GM18519 (cell line): Measurements from ENCODE around the gene TBCK.
"Not testable (repeated sequence)": the region's sequence is repeated elsewhere in the genome, so short reads cannot be mapped to it uniquely, and the experiment has no call there.

Experiments used
- ATAC-seq: cut with Tn5 transposase; IDR thresholded peaks from one replicate; pipeline ENCODE4 v1.9.1; 2021; ENCODE audit warnings: mild to moderate bottlenecking, moderate library complexity; ENCODE audit not compliant: unreplicated experiment, low FRiP score

Gene TBCK

DNA sequence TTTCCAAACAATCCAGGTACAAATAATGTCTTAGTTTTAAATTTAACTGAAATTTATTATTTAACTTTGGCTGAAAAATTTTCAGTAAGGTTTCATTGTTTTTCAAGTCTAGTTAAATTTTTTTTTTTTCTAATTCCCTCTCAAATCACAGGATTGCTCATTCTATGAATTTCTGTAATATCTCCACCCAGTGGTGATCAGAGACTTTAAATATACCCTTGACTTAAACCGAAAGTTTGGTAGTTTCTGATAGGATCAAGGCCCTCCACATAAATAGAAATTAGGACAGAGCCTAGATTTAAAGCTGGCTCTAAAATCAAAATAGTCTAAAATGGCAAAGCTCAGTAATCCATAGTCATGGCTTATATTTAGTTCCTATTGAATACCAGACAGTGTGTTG lies 175.4 kb downstream of the TBCK start:
- no peak for ATAC-seq

GRCh38 chr4:106136777-106137331 lies 179.2 kb downstream of the TBCK start:
- no peak for ATAC-seq

DNA sequence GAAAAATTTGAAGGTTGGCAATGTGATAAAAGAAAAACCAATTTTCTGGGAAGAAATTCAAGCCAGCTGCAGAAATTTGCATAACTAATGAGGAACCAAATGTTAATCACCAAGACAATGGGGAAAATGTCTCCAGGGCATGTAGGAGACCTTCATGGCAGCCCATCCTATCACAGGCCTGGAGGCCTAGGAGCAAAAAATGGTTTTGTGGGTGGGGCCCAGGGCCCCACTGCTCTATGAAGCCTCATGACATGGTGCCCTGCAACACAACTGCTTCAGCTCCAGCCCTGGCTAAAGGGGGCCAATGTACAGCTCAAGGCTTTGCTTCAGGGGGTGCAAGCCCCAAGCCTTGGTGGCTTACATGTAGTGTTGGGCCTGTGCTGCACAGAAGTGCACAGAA lies 184.0 kb downstream of the TBCK start:
- no peak for ATAC-seq

GRCh38 chr4:106126062-106126461 lies 189.9 kb downstream of the TBCK start:
- peak; percentile 51 for ATAC-seq

GRCh38 chr4:106119949-106120555 lies 196.0 kb downstream of the TBCK start:
- ATAC-seq: not testable (repeated sequence)

DNA sequence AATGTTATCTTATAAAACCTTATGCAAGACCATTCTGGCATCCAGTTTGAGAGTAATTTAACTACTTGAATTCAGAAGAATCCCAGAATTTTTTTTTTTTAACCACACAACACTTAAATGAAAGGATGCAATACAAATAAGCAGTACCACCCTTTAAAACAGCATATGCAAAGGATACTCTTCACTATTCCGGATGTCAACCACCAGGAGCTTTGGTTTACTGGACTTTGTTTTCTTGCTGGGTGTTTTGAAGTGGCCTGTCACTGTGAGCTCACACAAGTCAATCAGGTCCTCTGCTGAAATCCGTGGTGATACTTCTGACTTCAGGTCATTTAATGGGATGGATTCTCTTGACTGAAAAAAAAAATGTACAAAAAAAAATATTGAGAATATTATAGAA lies 200.0 kb downstream of the TBCK start:
- no peak for ATAC-seq

GRCh38 chr4:106114270-106114669 lies 201.7 kb downstream of the TBCK start:
- ATAC-seq: no peak

- ATAC-seq: not testable (repeated sequence)
Measured at GRCh38 chr4:106111778-106112469, 204.1 kb downstream of the TBCK start.

GRCh38 chr4:106109929-106110328 lies 206.1 kb downstream of the TBCK start:
- no peak for ATAC-seq

DNA sequence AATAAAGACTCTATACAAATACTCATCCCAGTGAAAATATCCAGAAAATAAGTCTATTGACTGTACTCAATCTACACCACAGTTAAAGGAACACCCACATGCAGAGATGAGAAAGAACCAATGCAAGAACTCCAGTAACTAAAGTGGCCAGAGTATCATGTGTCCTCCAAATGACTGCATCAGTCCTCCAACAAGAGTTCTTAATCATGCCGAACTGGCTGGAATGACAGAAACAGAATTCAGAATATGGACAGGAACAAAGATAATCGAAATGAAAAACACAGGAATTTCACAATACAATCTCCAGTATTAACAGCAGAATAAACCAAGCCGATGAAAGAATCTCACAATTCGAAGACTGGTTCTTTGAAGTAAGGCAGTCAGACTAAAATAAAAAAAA lies 210.3 kb downstream of the TBCK start:
- ATAC-seq: no peak

GRCh38 chr4:106104276-106104675 lies 211.7 kb downstream of the TBCK start:
- ATAC-seq: no peak

DNA sequence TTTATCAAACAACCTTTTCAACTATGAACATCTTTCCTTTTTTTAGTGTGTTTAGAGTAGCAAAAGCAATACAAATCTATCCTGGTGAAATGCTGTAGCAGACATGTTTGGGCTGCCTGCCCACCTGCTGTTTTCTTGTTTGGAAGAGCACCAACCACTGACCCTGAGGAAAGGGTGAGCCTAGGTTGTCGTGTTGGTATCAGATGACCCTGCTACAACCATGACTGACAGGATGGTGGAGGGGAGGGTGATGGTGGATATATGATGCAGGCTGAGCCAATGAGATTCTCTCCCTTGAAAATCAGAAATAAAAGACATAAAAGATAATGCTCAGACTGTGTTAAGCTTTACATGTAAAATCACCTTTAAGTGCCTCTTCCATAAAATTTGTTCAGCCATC lies 219.6 kb downstream of the TBCK start:
- no peak for ATAC-seq

DNA sequence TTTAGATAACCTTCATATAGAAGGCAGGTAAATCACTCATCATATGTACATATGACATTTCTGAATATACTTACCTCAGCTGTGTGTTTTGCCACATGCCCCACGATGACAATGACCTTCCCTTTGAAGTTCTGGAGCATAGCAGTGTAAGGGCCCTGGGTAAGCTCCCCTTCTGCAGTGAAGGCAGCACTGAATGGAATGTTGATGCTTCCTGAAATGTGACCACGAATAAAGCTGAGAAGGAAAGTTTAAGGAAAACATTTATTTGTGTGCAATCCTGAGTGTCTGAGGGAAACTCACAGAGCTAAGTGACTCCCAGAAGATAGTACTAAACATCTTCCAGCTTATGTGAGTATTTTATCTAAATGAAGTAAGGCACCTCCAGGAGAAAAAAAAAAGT lies 220.6 kb downstream of the TBCK start:
- no peak for ATAC-seq

- no peak for ATAC-seq
Measured at GRCh38 chr4:106092361-106093040, 223.5 kb downstream of the TBCK start.

GRCh38 chr4:106090826-106091225 lies 225.2 kb downstream of the TBCK start:
- no peak for ATAC-seq

- ATAC-seq: no peak
Measured at GRCh38 chr4:106083065-106083464, 232.9 kb downstream of the TBCK start.

DNA sequence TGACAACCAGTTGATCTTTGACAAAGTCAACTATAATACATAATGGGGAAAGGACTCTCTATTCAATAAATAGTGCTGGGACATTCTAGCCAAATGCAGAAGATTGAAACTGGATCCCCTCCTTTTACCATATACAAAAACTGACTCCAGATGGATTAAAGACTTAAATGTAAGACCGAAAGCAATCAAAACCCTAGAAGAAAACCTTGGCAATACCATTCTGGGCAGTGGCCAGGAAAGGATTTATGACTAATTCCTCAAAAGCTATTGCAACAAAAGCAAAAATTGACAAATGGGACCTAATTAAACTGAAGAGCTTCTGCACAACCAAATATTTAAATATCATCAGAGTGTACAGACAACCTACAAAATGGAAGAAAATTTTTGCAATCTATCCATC lies 235.6 kb downstream of the TBCK start:
- no peak for ATAC-seq

- no peak for ATAC-seq
Measured at GRCh38 chr4:106079616-106080015, 236.4 kb downstream of the TBCK start.

GRCh38 chr4:106065018-106065417 lies 251.0 kb downstream of the TBCK start:
- no peak for ATAC-seq

DNA sequence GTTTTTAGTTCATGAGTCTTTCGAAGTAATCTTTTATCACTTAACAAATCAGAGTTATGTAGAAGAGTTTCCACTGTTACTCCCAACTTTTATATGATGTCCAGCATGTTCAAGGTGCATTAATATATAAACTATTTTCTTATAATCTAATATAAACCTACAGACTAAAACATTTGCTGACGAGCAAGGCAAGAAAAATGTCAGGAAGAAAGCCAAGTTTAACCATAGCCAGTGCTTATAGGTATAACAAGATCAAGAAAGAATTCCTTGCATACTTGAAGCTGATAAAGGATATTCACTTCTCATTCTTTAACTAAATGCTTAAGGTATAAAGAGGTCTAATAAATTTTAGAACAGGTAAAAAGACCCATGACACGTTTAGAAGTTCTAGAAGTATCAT lies 253.0 kb downstream of the TBCK start:
- no peak for ATAC-seq

DNA sequence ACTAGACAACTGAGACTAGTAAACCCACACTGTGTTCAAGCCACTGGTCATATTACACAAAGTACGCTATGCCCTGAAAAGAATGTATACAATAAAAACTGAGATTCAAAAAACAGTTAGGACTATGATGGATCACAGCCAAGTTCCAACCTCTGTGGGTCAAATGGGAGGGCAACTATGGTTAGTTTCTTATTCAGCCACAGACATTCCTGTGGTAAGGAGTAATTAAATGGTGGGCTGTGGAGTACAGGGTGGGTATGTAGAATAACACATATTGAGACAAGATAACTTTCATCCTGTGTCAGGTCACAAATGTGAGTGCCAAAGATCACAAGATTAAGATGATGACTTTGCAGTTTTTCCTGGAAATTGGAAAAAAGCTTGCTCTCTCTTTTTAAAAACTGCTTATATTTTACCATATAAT lies 253.5 kb downstream of the TBCK start:
- no peak for ATAC-seq

DNA sequence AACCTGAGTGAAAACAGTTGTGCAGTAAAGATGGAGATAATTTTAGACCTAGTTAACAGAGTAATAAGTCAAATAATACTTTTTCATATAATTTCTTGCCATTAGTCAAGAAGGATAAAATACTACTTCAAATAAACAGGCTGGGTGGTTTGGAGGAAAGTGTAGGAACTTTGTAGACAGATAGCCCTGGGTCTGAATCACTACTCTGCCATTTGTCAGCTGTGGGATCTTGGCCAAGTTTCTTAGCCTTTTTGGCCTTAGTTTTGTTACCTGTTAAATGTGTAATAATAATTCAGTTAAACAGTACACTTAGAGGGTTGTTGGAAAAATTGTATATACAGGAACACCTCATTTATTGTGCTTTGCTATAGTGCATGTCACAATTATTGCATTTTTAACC lies 257.1 kb downstream of the TBCK start:
- ATAC-seq: no peak
